GM18870 (cell line): ENCODE results near the gene PPM1J.
A peak's percentile ranks its signal among the peaks of the same experiment; 100 is the strongest.
"Not testable (repeated sequence)": the region's sequence is repeated elsewhere in the genome, so short reads cannot be mapped to it uniquely, and the experiment has no call there.

Experiments
- ATAC-seq: cut with Tn5 transposase; IDR thresholded peaks from one replicate; pipeline ENCODE4 v1.9.1; 2021; ENCODE audit warnings: moderate library complexity; ENCODE audit not compliant: unreplicated experiment

Gene PPM1J, protein sequence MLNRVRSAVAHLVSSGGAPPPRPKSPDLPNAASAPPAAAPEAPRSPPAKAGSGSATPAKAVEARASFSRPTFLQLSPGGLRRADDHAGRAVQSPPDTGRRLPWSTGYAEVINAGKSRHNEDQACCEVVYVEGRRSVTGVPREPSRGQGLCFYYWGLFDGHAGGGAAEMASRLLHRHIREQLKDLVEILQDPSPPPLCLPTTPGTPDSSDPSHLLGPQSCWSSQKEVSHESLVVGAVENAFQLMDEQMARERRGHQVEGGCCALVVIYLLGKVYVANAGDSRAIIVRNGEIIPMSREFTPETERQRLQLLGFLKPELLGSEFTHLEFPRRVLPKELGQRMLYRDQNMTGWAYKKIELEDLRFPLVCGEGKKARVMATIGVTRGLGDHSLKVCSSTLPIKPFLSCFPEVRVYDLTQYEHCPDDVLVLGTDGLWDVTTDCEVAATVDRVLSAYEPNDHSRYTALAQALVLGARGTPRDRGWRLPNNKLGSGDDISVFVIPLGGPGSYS

DNA sequence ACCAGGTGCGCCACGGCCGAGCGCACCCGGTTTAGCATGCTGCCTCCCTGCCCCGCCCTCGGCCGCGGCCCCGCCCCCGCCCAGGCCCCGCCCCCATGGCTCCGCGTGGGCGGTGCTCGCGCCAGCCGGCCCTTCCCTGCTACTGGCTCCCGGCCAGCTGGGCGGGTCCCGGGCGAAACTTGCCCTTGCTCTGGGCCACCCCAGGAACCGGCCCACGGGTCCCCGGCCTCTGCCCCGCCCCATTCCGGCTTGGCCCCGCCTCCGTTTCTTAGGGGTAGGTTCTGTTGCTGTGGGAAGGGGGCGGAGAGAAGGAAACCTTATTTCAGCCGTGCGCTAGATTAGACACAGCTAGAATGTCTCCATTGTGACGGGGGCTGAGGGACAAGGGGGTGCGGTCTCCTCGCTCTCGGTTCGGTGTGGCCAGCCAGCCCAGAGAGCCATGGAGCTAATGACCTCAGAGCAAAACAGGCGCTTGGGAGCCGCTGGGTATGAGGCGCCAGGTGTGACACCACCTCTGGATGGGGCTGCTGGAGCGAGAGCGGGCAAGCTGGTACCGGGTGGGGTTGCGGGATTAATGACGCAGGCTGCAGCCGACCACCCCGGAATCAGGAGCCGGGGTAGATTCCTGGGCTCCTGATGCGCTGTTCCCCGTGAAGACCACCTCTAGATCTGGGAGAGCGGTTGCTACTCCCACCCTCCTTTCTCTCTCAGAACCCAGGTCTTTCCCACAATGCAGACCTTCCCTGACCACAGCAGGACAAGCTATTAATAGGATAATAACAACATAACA, at the start of gene PPM1J:
PPM1J (minus strand) TSS at position 69 of the 790 bp plus-strand sequence; CDS start at position 38, 31 bp downstream.
- ATAC-seq: peak; percentile 60

DNA sequence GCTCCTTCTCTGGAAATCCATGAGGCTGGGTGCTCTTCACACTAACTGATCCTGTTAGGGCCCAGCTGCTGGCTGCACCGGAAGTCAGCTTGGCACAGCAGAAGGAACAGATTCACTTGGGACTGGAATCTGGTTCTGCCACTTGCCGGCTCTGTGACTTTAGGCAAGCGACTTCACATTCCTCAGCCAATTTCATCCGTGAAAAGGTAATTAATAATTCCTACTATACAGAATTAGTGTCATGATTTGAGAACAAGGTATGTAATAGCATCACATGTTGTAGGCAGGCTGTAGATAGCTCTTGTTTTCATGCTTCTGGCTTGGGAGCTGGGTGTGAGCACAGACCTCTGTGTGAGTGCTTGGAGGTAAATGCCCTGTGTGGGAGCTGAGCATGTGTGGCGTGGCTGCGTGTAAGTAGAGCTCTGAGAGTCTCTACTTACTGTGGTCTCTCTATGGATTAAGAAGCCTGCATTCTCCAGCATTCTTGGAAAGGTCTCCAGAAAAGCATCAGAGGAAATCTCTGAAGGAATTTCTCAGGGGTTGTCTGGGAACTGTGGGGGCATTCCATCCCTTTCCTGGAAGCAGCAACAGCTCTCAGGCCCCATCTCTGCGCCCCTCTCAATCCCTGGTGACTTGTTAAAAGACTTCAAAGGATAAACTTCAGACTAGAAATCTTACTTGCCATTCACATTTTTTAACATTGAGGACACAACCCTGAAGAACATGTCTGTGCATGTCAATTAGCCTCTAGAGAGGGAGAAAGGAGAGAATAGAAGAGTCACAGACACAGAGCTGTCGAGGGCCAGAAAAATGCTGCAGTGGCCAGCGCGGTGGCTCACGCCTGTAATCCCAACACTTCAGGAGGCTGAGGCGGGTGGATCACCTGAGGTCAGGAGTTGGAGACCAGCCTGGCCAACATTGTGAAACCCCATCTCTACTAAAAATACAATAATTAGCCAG, 47.7 kb upstream of the PPM1J start:
- no peak for ATAC-seq

DNA sequence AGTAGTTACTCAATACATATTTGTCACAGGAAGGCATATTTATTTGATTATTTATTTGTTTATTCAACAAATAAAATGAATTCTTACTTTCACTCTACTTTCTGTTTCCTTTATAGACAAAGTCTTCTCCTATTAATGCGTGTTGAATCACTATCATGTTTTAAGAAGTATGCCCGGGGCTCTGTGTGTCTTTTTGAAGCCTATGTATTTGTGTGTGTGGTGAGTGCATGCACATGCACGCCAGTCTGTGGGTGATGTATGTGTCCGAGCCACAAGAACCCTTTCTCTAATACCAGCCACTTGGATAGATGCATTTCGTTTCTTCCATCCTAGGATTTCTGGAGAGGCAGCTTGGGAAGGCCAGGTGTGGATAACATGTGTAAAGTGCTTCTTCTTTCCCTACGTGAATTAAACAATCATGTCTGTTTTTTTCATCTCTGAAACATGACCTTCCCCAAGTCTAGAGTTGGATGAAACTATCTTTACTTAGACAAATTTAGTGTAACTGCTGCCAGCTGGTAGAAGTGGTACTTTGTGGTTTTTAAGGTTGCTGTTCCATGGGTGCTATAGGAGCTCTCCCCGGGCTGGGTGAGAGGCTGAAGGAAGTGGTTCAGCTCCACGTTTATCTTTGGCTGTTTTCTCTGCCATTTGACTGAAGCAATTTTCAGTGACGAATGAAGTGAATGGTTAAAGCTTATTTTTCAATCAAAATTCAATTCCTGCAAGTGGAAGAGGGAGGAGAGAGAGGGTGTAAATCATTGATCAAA, 46.8 kb upstream of the PPM1J start:
- no peak for ATAC-seq

DNA sequence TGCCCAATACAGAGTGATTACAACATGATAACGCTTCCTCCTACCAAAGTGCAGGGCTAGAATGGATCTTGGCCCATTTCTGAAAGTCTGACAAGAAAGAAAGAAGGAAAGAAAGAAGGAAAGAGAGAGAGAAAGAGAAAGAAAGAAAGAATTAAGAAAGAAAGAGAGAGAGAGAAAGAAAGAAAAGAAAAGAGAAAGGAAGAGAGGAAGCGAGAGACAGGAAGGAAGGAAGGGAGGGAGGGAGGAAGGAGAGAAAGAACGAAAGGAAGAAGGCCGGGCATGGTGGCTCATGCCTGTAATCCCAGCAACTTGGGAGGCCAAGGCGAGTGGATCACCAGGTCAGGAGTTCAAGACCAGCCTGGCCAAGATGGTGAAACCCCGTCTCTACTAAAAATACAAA, 44.1 kb upstream of the PPM1J start:
- no peak for ATAC-seq

DNA sequence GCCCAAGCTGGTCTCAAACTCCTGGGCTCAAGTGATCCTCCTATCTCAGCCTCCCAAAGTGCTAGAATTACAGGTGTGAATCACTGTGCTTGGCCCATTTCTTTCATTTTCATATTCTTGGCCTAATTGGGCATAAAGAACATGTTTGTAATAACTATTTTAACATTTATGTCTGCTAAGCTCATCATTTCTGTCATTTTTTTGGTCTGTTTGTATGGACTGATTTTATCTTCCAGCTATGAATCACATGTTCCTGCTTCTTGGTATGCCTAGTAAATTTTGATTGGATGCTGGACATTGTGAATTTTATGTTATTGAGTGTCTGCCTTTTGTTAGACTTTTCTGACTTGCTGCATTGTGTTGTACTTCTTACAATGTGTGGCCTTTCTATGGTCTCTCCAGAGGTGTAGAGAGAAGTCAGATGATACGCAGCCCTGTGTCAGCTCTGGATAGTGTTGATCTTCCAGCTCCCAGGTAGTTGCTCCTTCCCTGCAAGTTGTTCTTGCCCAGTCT, 39.0 kb upstream of the PPM1J start:
- ATAC-seq: no peak

DNA sequence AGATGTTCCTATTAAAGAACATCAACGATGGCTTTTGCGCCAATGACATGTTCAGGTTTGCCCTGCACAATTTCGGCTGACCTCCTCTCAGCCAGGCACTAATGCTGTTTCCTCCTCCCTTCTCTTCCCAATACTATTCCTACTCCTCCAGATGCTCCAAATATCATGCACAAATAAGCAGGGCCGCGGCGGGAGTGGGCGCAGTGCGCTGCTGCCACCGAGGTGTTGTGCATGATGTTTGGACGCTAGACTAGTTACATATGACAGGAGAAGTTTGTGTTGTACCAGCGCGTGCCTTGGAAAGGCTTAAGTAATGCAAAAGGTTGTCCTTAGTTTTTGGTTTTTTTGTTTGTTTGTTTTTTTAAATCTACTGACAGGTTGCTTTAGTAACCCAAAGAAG, 33.3 kb upstream of the PPM1J start:
- ATAC-seq: no peak

DNA sequence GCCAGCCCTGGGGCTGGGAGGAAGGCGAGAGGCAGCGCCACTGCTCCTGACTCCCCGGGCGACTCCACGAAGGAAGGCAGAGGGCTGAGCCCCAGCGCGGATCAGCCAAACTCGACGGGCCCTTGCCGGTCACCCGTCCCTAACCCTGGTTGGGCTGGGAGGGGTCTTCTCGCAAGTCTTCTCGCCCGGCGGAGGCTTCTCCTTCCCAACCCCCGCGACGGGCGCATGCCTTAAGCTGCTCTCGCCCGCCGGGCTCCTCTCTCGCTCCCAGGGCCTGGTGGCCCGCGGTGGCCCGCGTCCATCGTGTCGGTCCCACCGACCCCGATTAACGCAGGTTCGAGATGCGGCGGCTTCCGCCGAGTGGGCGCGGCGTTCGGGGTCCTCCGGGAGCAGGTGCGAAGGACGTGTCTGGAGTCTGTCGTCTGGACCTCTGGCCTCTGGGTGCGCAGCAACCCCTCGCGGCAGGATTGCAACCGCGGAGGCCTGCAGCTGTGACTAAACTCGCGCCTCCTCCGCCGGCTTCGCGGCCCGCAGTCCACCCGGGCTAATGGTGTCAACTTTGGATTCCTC, 29.0 kb upstream of the PPM1J start:
- no peak for ATAC-seq

DNA sequence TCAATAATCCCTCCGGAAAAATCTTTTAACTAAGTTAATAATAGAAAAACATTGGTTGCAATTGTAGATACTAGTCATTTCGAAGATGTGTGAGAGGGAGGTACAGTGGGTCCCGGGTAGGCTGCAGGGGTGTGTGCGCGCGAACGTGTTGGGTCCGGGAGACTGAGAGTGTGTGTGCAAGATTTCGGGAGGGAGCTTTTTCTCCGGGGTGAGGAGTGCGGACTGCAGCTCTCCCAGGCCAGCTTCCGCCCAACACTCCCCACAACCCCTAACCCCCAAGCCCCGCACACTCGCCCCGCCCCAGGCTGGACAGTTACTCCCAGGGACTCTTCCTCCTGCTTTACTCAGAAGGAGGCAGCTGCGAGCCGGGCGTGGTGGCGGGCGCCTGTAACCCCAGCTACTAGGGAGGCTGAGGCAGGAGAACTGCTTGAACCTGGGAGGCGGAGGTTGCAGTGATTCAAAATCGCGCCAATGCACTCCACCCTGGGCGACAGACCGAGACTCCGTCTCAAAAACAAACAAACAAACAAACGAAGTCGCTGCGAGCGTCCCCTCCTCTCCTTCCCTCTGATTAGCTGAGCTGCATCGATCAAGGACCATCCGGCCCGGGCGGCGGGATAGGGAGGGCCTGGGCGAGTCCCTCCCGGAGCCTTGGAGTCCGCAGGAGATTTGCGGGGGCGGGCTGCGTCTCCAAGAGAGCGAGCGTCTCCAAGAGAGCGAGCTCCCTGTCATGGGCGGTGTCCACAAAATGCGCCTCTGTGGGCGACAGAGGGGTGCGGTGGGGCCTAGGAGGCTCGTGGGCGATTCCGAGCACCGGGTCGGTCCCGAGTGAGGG, 28.3 kb upstream of the PPM1J start:
- ATAC-seq: no peak

DNA sequence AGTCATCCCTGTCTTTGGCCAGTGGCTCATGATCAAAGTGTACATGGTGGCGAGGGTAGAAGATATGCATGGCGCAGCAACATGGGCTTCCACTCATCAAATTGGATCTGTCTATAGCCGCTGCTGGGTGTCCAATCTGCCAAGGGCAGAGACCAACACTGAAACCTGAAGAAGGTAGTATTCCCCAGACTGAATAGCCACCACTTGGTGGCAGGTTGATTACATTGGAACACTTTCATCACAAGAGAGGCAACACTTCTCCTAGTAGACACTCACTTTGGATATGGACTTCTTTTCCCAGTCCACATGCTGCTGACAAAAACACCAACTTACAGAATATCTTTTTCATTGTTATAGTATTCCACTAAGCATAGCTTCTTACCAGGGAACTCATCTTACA, 22.4 kb upstream of the PPM1J start:
- ATAC-seq: no peak

DNA sequence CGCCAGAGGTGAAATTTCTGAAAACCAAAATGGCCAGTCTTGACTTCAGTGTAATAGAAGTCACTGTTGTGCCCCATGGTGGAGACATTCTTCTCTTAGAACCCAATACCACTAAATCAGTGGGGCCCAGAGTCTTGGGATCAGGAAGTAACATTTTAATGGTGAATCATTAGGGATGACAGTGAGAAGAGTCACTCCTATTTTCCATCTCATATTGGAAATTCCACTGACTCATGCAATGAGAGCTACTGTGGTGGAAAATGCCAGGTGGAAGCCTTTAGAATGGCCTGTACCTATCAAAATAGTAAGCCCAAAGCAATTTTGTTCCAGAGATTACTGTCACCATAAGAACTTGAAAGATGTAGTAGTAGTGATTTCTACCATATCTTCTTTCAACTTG, 20.6 kb upstream of the PPM1J start:
- ATAC-seq: no peak

DNA sequence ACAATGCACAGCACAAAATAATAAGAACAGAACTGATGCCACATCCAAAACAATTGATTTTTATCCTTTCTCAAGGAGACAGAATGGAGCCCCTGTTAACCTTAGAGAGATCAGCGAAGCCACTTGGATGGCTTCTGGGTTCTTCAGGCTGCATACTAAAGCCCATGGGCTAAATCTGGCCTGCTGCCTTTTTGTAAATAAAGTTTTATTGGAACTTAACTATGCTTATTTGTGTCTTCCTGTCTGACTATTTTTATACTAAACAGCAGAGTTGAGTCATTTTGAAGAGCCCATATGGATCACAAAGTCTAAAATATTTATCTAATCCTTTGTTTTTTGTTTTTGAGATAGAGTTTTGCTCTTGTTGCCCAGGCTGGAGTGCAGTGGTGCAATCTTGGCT, 16.3 kb upstream of the PPM1J start:
- no peak for ATAC-seq

DNA sequence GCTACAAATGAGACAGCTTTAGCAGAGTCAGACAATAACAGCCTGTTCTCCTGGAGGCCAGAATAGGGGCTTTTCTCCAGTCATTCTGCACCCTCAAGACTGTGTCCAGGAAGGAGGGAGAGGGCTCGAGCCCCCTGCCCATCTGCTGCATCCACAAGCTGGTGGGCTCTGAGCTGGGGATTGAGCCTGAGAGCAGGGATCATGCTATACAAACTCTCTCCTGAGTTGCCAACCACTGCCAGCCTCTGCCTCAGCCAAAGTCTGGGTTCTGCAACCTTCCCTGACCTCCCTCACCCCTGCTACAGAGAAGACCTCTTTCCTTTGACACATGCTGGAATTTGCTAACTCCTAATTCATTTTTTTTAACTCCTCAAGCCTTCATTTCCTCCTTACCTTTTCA, 14.8 kb upstream of the PPM1J start:
- no peak for ATAC-seq

DNA sequence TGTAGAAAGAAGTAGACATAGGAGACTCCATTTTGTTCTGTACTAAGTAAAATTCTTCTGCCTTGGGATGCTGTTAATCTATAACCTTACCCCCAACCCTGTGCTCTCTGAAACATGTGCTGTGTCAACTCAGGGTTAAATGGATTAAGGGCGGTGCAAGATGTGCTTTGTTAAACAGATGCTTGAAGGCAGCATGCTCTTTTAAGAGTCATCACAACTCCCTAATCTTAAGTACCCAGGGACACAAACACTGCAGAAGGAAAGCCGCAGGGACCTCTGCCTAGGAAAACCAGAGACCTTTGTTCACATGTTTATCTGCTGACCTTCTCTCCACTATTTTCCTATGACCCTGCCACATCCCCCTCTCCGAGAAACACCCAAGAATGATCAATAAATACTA, 13.9 kb upstream of the PPM1J start:
- not testable (repeated sequence) for ATAC-seq

DNA sequence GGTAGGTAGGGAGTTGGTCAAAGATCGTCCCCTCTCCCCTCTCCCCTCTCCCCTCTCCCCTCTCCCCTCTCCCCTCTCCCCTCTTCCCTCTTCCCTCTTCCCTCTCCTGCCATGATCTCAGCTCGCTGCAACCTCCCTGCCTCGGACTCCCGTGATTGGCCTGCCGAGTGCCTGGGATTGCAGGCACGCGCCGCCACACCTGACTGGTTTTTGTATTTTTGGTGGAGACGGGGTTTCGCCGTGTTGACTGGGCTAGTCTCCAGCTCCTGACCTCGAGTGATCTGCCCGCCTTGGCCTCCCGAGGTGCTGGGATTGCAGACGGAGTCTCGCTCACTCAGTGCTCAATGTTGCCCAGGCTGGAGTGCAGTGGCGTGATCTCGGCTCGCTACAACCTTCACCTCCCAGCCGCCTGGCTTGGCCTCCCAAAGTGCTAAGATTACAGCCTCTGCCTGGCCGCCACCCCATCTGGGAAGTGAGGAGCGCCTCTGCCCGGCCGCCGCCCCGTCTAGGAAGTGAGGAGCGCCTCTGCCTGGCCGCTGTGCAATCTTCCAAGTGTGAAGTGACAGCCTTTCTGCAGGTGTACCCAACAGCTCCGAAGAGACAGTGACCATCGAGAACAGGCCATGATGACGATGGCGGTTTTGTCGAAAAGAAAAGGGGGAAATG, 13.3 kb upstream of the PPM1J start:
- not testable (repeated sequence) for ATAC-seq

DNA sequence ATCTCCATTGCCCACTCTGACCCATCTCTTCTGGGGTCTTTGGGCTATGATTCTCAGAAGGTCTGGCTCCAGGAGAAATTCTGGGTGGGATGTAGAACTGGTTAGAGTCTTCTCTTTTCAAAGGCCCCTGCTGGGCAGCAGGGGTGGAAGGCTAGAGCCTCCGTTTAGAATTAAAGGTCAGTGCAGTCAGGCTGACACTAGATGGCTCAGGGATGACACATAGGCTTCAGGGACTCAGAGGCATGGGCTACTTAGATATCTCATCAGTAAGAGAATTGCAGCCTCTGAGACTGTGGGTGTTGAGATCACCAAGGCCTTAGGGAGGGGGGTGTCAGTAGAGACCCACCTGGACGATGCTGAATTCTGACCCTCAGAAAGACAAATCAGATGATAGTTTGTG, 12.6 kb upstream of the PPM1J start:
- no peak for ATAC-seq

DNA sequence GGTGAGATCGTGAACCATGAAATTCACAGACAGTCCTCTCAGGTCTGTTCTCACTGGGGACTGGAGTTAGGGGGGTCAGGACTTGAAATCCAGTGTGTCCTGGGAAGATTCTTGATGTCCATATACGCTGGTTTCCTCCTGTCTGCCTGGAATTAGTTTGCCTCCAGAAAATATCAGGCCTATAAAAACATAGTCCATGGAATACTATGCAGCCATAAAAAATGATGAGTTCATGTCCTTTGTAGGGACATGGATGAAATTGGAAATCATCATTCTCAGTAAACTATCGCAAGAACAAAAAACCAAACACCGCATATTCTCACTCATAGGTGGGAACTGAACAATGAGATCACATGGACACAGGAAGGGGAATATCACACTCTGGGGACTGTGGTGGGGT, 9.1 kb upstream of the PPM1J start:
- not testable (repeated sequence) for ATAC-seq

DNA sequence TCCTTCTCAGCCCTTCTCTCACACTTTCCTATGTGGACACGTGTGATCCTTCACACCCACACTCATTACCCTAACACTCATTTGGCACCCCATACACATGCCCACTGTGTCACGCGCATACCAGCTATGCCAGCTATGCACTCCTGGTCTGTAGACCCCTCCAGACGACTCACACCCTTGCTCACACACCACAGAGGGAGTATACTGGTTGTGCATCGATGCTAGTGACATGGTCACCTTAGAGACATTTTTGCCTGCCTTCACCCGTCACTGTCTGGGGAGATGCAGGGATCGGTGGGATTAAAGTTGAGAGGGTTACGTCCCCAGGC, 8.3 kb upstream of the PPM1J start:
- ATAC-seq: no peak
